Colonic mucosa (tissue), 4 donors: ENCODE measurements around the gene SLC26A11. TPM values are rescaled to one million over a fixed set of nuclear protein-coding genes. Genes with fewer than 3 reads are reported as not detected.
"Not testable (repeated sequence)": the region's sequence is repeated elsewhere in the genome, so short reads cannot be mapped to it uniquely, and the experiment has no call there.

ENCODE experiments used
- DNase-seq: peaks from one replicate; pipeline ENCODE4 v3.0.0-alpha.2; 2020
- H3K27ac ChIP-seq: fragments of 200-600 bp; one replicate; pipeline ENCODE4 v1.8.0; 2021
- H3K27me3 ChIP-seq: fragments of 200-600 bp; one replicate; pipeline ENCODE4 v1.8.0; 2021
- H3K36me3 ChIP-seq: fragments of 200-600 bp; one replicate; pipeline ENCODE4 v1.8.0; 2021
- H3K4me1 ChIP-seq: fragments of 200-600 bp; one replicate; pipeline ENCODE4 v1.8.0; 2021; ENCODE audit warnings: mild to moderate bottlenecking
- H3K4me3 ChIP-seq: fragments of 200-600 bp; one replicate; pipeline ENCODE4 v1.8.0; 2021
- H3K9ac ChIP-seq, 2 donors: one replicate each; pipeline ENCODE4 v1.7.0; 2013; ENCODE audit warnings: control low read depth in 2 of 2, low read depth in 2 of 2, low read length in 2 of 2
- H3K9me3 ChIP-seq: fragments of 200-600 bp; one replicate; pipeline ENCODE4 v1.8.0; 2021
- intact Hi-C: fragments of 100-400 bp; cut with DNase I; formaldehyde crosslinking; loops from one replicate; pipeline ENCODE4 v1.14.1; 2022
- total RNA-seq, 2 donors: library from RNA; stranded (reverse); fragmentation: NEBNext Ultra II Directional in 1 of 2; extraction: Animal tissue kit (Norgen Biotek cat#: 25700) in 1 of 2; gene quantifications; one replicate each; pipeline ENCODE4 v1.2.1, GENCODE V29; 2021
- TF ChIP-seq, protein P1 (sequence below): fragments of 200-600 bp; IDR thresholded peaks from one replicate; pipeline ENCODE4 v1.8.0; 2022; ENCODE audit warnings: antibody characterized with exemption, mild to moderate bottlenecking
- donor health status: healthy.
- donor health status: DM: no; HTN: no; CAD: no.
- donor health status: DM: no; HTN: no; CAD: no.

The SLC26A11 gene
- total RNA-seq, 2 donors from 2014 or later, result 8.0 to 9.3 TPM

DNA sequence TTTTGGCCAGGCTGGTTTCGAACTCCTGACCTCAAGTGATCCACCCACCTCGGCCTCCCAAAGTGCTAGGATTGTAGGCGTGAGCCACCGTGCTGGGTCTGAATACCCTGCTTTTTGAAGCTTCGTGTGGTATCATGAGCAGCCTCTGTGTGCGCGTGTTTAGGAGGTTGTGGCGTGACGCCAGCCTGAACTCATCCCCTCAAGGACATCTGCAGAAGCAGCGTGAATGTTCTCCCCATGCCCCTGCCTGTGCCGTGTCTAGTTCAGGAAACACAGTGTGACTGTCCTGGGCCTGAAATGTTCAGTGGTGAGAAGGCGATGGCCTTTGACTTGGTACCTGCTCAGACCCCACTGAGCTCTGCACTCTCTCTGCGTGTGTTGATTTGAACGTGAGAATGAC is 76.0 kb downstream of the SLC26A11 start:
- Histone ChIP-seq H3K9me3 (no peaks in the 10 kb centered on the region), H3K27ac (no peak overlapping the region), H3K9ac (no peak overlapping the region), H3K4me1 (no peaks in the 10 kb centered on the region), H3K27me3 (no peaks in the 10 kb centered on the region), H3K4me3 (no peak overlapping the region), H3K36me3 (peaks cover 32% of the 10 kb centered on the region)
- intact Hi-C loops, result no loop called here
- TF ChIP-seq, protein P1, sequence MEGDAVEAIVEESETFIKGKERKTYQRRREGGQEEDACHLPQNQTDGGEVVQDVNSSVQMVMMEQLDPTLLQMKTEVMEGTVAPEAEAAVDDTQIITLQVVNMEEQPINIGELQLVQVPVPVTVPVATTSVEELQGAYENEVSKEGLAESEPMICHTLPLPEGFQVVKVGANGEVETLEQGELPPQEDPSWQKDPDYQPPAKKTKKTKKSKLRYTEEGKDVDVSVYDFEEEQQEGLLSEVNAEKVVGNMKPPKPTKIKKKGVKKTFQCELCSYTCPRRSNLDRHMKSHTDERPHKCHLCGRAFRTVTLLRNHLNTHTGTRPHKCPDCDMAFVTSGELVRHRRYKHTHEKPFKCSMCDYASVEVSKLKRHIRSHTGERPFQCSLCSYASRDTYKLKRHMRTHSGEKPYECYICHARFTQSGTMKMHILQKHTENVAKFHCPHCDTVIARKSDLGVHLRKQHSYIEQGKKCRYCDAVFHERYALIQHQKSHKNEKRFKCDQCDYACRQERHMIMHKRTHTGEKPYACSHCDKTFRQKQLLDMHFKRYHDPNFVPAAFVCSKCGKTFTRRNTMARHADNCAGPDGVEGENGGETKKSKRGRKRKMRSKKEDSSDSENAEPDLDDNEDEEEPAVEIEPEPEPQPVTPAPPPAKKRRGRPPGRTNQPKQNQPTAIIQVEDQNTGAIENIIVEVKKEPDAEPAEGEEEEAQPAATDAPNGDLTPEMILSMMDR, result no peak
- DNase-seq, result no peak

GRCh38 chr17:80297996-80298560 is 77.9 kb downstream of the SLC26A11 start:
- DNase-seq, result no peak
- Histone ChIP-seq H3K4me1 (no peaks in the 10 kb centered on the region), H3K27ac (no peak overlapping the region), H3K27me3 (no peaks in the 10 kb centered on the region), H3K4me3 (no peak overlapping the region), H3K9ac (no peak overlapping the region), H3K36me3 (peaks cover 23% of the 10 kb centered on the region), H3K9me3 (no peaks in the 10 kb centered on the region)
- TF ChIP-seq, protein P1, result no peak
- intact Hi-C loops, result no loop called here

GRCh38 chr17:80299350-80300100 is 79.3 kb downstream of the SLC26A11 start:
- DNase-seq, H3K4me1 ChIP-seq, intact Hi-C loops, H3K9ac ChIP-seq, H3K9me3 ChIP-seq, H3K4me3 ChIP-seq, H3K27ac ChIP-seq, H3K27me3 ChIP-seq: not testable (repeated sequence)
- H3K36me3 ChIP-seq, result peaks cover 22% of the 10 kb centered on the region

GRCh38 chr17:80300756-80301155 is 80.5 kb downstream of the SLC26A11 start:
- intact Hi-C loops, DNase-seq, H3K9me3 ChIP-seq, H3K4me1 ChIP-seq, H3K27me3 ChIP-seq, H3K9ac ChIP-seq, H3K4me3 ChIP-seq, H3K27ac ChIP-seq: not testable (repeated sequence)
- H3K36me3 ChIP-seq, result peaks cover 11% of the 10 kb centered on the region

Other genes starting within 250 kb of the SLC26A11 start
- gene TBC1D16, start 184.6 kb upstream of the SLC26A11 start, total RNA-seq, result 10 to 100 TPM; 14.4 to 19.8 TPM
- 1 to 10 TPM; 1.2 to 3.6 TPM for gene CCDC40, start 183.8 kb upstream of the SLC26A11 start, total RNA-seq
- gene GAA, start 118.8 kb upstream of the SLC26A11 start, total RNA-seq, result 10 to 100 TPM; 34.0 to 59.4 TPM
- gene EIF4A3, start 73.3 kb upstream of the SLC26A11 start, total RNA-seq, result 100 to 1,000 TPM in 1 of 2 donors, 10 to 100 TPM in 1; 99.8 to 114 TPM
- gene CARD14, start 50.4 kb upstream of the SLC26A11 start, total RNA-seq, result under 1 TPM; 0.29 to 0.54 TPM
- gene SGSH, start 94 bp upstream of the SLC26A11 start, total RNA-seq, result 10 to 100 TPM; 40.3 to 43.1 TPM
- 100 to 1,000 TPM in 1 of 2 donors, 10 to 100 TPM in 1; 80.8 to 101 TPM for gene RNF213, start 40.4 kb downstream of the SLC26A11 start, total RNA-seq
- gene ENDOV, start 194.7 kb downstream of the SLC26A11 start, total RNA-seq, result 10 to 100 TPM; 19.1 to 25.3 TPM